GM19372 (cell line): ENCODE results near the gene CHAF1A.

Experiments
- ATAC-seq: cut with Tn5 transposase; IDR thresholded peaks from one replicate; pipeline ENCODE4 v1.9.1; 2021; ENCODE audit warnings: mild to moderate bottlenecking, low read depth, moderate library complexity; ENCODE audit not compliant: unreplicated experiment

The CHAF1A gene

DNA sequence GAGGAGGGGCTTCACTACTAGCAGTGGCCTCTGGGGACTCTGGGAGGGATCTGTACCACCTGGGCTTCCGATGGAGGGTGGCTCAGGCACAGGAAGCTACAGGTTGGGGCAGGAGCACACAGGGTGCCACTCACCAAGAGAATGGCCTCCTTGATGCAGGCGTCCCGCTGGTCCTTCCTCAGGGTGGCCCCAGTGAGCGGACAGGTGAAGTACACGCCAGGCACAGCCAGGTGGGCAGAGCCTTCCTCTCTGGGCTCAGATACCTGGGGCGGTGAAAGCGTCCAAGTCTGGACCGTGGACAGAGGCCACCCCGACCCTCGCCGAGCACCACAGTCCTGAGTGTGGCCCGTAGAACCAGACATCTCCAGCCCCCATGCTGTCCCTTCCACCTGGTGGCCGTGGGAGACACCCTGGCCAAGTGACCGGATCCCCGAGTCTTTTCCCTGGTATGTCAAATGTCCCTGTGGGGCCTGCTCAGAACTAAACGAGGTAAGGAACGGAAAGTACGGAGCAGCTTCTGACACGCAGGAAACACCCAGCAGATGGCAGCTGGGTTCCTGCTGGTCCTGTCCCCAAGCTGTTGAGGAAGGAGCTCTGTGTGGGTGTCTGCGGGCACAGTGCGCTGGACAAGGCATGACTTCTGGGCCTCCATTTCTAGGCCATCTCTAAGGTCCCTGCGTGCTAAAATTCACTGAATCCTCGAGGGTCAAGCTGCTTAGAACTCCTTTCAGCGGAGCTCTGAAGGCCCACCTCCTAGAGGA is 50.0 kb downstream of the CHAF1A start:
- no peak for ATAC-seq

DNA sequence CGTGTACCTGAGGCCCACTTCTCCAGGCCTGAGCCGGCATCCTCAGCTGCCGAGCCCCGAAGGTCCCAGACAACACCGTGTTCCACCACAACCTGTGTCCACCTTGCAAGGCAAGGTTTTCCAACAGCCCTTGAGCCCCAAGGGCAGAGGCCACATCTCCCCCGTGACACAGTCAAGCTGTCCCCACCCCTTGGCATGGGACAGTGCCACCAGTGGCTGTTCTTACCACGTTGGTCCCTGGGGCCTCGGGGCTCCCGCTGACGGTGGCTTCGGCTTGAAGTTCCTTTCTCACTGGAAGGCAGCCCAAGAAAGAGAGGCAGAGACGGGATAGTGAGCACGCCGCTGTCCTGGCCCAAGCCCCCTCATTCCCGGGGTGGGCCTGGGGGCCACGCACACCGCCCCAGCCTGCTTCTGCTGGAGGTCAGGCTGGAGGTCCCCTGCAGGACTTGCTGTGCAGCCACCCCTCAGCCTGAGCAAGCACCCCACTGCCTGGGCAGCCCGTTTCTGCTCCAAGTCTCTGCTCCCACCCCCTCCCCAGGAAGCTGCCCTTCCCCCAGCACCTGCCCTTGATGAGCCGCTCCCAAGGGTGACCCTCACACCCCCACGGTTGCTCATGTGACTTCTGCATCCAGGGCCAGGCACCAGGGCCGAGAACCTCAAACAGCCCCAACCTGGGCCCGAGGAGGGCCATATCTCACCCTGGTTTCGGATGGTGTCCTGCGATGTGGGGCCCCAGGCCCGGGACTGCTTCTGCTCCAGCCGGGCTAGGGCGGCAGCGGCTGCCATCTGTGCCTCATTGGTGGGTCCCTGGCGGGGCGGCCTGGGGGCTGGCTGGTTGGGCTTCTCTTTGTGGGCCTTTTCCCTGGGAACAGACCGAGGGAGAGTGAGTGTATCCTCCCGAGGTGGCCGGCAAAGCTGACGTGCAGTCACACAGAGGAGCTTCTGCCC is 51.1 kb downstream of the CHAF1A start:
- ATAC-seq = no peak

DNA sequence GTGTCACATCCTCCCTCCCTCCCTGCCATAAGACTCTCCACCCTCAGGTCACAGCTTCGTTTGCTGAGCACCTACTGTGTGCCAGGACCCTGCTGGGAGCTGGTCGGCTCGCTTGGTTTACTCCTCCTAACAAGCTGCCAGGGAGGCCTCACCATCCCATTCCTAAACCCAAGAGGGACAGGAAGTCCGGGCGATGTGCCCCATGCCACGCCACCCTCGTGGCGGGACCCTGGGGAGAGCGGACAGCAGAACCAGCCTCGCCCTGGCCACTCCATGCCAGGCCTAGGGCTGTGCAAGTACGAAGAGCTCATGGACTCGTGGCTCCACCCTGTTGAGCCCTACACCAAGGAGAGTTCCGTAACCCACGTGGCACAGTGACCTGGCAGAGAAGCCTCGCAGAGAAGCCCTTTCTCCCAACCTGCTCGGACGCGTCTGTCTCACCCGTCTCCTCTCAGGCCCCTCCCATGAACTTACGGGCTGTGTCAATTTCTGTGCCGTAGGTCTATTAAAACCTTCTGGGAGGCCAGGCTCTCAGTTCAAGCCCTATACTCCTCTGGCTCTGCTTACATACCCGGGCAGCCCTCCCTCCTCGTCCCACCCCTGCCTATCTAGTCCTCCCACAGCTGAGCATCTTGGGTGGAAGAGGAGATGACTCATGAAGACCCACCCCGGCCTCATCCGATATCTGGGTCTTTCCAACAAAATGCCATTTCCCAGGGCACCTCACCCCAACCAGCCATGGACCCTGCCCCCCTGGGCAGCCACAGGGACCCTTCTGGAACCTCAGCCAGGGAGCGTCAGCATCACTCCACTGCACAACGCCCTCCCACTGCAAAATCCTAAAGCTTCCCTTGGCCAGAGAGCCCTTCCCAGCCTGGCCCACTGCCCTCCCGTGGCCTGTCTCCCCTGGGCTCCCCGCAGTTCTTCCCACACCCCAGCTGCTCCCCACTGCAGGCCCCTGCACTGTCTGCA is 52.6 kb downstream of the CHAF1A start:
- ATAC-seq = no peak

DNA sequence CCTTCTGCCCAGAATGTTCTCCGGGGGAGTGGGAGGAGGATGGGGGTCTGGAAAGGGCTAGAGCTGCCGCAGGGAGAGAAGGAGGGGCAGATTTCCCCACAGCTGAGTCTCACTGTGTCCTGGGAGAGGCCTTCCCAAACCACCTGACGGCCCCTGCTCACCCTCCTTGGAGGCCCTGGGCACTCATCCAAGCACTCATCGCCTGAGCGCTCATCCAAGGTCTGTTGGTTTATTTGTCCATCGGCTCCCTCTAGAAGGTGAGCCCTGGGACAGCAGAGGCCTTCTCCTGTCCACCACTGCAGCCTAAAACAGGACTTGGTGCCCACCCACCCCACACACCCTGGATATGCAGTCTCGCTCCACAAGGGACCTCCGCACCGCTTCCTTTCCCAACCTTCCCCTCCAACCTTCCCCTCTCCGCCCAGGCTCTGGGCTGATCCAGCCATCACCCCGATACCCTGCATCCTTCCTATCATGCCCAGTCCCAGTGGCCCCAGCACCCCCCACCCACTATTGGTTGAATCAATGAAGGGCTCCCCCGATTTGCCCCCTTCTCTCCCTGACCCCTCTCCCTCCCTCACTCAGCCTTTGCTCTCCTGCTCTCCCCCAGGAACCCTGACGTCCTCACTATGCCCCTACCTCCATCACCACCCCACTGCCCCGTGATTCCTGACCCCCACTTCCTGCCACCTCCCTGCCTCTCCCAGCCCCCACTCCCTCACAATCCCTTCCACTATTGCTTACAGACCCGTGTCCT is 53.5 kb downstream of the CHAF1A start:
- no peak for ATAC-seq

DNA sequence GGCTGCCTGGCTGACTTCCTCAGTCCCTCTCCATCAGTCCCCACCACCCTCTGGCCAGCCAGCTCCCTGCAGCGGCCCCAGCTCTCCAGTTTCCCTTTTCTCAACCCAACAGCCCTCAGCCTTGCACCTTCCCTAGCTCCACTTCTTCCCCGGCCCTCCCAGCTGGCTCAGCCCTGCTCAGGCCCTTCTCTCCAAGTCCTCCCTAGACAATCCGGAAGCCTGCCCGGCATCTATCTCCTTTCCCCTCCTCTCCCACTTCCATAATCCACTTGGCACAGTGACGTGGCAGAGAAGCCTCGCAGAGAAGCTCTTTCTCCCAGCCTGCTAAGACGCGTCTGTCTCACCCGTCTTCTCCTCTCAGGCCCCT is 54.0 kb downstream of the CHAF1A start:
- no peak for ATAC-seq

DNA sequence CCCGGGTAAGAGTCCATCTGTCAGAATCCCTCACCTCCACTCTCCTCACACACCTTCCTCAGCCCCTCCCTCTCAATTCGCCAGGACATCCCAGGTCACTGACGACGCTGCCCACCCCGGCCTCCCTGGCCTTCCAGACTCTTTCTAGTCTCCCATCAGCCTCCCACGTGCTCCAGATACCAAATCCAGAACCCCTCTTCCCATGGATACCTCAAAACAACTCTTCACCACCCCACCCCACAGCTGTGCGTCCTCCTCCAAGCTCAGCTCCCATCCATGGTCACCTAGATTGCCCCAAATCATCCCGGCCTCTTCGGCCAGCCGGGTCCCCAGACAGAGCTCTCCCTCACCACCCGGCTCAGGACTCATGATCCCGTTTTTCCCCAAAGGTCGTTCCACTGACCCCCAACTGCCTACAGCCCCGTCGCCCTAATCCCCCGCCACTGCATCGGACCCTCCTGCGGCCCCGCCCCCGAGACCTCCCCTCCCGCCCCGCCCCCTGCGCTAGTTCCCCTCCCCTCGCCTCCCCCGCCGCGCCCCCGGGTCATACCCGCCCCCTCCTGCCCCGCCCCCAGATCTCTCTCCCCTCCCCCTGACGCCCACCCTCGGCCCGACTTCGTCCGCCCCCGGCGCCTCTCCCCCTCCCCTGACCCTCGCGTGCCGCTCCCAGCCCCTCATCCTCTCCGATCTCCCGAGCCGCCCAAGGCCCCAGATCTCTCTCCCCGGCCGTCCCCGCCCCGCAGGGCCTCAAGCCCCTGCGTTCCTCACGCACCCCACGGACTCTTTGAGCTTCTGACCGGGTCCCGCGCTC is 54.6 kb downstream of the CHAF1A start:
- peak; percentile 13 for ATAC-seq

DNA sequence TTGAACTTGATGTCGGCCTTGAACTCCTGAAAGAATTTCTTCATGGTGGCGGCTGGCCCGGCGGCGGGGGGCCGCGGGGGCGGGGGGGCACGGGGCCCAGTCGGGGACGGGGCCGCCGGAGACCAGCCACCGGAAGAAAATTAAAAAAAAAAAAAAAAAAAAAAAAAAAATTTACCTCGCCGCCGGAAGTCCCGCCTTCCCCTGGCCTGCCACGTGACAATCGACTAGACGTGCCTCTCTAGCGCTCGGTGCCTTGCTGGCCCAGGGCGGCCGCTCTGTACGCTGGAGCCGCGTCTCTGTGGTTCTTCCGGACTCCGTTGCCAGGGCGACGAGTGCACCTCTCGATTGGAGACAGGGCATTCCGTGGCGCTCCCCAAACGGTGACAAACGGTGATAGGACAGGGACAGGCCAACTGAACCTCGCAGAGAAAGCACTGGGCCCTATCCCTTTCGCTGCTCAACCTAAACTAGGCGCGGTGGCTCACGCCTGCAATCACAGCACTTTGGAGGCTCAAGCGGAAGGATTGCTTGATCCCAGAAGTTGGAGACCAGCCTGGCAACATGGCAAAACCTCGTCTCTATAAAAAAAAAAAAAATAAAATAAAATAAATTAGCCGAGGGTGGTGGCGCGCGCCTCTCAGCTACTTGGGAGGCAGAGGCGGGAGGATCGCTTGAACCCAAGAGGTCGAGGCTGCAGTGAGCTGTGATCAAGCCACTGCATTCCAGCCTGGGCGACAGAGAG is 55.4 kb downstream of the CHAF1A start, which contains the start of gene UBXN6:
TSS of gene UBXN6 (minus strand) at position 141 of the 742 bp plus-strand sequence. CDS start at position 44, 97 bp downstream.
- ATAC-seq = peak; percentile 93

DNA sequence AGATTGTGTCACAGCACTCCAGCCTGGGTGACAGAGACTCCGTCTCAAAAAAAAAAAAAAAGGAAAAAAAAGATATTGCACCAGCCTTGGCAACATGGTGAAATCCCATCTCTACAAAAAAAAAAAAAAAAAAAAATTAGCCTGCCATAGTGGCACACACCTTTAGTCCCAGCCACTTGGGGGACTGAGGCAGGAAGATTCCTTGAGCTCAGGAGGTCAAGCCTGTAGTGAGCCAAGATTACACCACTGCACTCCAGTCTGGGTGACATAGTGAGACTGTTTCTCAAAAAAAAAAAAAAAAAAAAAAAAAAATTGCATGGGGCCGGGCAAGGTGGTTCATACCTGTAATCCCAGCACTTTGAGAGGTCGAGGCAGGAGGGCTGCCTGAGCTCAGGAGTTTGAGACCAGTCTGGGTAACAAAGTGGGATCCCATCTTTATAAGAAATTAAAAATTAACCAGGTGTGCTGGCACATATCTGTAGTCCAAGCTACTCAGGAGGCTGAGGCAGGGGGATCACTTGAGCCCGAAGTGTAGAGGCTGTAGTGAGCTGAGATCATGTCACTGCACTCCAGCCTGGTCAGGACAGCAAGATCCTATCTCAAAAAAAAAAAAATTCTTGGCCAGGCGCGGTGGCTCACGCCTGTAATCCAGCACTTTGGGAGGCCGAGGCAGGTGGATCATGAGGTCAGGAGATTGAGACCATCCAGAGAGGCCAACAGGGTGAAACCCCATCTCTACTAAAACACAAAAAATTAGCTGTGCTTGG is 62.6 kb downstream of the CHAF1A start:
- no peak for ATAC-seq

DNA sequence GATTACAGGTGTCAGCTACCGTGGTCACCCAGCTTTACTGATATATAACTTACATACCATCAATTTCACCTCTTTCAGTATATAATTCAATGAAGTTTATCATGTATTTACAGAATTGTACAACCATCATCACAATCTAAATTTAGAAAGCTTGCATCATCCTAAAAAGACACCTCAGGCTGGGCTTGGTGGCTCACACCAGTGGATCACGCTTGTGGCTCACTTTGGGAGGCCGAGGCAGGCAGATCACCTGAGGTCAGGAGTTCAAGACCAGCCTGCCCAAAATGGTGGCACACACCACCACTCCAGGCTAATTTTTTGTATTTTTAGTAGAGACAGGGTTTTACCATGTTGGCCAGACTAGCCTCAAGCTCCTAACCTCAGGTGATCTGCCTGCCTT is 65.4 kb downstream of the CHAF1A start:
- no peak for ATAC-seq

DNA sequence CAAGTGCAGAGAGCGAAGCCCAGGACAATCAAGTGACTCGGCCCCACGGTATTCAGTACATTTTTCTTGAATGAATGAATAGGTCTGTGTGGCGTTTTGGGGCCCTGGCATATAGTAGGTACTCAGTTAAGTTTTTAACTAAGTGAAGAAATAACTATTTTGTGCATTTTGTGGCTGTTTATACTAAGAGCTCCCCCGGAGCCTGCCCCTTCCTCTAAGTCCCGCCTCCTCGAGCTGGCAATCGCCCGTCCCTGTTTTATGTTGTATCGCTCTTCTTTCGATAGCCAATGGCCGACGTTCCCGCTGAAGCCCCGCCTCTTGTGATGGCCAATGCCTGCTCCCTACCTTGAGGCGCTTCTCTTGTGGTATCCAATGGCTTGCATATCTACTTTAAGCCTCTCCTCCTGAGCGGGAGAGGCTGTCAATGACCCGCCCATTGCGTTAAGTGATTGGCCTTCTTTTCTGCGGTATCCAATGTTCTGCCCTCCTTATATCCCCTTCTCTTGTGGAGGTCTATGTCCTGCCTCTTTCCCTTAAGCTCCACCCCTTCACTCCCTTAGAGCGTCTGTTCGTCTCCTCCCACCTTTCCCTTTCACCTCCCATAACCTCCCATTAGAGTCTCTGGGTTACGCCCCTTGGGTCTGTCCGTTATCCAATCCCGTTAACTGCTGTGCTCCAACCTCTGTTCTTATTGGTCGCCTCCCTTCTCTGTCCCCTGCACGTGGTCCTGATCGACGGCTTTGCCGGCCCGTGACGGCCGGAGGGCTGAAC is 69.1 kb downstream of the CHAF1A start:
- peak; percentile 80 for ATAC-seq

DNA sequence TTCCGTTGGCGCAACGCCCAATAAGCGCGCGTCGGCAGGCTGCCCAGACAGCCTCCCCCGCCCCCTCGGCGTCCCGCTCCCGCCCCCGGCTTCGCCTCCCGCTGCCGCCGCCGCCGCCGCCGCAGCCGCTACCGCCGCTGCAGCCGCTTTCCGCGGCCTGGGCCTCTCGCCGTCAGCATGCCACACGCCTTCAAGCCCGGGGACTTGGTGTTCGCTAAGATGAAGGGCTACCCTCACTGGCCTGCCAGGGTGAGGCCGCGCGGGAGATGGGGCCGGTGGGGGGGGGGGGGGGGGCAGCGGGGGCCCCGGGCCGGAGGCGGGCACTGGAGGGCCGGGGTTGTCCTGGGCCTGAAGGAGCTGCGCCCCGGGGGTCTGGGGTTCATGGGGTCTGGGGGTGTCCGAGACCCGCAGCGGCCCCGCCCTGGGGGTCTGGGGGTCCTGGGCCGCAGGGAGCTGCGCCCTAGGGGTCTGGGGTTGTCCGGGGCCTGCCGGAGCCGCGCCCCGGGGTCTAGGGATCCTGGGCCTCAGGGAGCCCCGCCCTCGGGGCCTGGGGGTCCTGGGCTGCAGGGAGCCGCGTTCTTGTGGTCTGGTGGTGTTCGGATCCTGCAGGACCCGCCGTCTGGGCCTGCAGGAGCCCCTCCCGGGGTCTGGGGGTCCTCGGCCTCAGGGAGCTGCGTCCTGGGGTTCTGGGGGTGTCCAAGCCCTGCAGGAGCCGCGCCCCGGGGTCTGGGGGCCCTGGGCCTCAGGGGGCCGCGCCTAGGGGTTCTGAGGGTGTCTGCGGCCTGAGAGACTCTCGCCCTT is 69.9 kb downstream of the CHAF1A start, which contains the start of gene HDGFL2:
TSS of gene HDGFL2 (plus strand) at position 124 of the 801 bp plus-strand sequence. CDS start at position 178, 54 bp downstream.
- no peak for ATAC-seq

DNA sequence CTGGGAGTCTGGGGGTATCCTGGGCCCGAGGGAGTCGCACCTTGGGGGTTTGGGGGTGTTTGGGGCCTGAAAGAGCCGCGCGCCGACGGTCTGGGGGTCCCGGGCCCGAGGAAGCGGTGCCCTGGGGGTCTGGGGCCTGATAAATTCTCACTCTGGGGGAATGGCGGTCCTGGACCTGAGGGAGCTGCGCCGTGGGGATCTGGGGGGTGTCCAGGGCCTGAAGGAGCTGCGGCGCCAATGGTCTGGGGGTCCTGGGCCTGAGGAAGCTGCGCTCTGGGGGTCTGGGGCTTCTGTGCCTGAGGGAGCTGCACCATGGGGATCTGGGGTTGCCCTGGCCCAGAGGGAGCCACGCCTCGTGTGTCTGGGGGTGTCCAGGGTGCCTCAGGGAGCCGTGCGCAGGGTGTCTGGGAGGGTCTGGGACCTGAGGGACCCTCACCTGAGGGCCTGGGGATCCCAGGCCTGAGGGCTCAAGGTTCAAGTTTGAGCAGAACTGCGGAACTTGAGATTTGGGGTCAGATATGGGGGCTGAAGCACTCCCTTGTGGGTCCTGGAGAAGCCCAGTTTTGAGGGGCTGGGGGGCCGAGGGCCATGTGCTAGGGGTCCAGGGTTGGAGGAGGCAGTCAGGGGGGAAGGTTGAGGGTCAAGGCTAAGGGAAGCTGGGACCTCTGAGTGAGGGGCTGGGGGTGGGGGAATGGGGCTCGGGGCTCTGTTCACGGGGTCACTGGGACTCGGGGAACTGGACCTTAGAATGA is 70.7 kb downstream of the CHAF1A start:
- ATAC-seq = no peak

DNA sequence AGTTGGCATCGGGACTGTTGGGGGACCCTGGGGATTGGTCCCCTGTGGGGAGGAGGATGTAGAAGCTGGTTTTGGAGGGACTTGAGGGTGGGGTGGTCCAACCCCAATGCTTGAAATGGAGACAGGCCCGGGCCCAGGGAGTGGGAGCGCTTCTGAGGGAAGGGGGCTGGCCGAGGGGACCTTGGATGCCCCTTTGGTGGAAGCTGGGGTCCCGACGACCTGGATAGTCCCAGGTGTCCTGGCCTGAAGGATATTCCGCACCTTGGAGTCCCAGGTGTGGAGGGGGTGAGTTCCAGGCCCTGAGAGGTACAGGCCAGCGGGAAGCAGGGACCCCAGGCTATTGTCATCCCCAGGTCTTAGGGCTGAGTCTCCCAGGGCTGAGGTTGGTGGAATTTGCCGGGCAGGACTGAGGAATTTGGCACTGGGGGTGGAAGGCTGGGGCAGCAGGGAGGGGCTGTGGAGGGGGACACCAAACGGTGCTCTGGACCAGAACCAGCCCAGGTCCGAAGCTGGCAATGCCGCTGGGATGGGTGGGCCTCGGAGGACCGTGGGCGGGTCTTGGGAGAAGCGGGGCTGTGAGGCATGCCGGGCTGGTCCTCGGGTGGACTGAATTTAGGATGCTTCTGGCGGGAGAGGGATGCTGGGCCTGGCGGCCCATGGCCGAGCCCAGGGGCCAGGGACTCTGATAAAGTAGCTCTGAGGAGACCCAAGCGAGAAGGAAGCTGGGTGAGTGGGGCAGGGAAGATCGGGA is 71.5 kb downstream of the CHAF1A start:
- no peak for ATAC-seq

DNA sequence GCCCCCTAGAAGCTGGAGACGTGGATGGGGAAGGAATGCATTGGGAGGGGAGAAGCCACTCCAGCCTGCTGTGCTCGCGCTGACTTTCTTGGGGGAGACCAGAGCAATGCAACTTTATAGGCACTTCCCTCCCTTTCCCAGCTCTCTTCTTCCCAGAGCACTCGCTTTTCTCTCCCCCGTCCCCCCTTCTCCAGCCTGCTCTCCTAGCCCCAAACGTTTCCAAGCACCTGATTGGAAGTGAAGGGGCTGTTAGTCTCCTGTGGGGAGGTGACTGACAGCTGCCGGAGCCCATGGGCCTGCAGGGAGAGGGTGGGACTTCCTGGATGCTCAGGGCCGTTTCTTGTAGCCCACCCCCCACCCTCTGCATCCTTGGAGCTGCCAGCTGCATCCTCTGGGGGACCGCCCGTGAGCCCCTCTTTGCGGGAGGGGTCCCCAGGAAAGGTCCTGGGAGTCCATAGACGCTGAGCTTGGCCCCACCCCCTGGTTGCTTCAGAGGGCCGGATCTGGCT is 72.1 kb downstream of the CHAF1A start:
- ATAC-seq = no peak
